Suprapubic skin (tissue), 4 donors: ENCODE data around the gene ERI3. TPM values are rescaled to one million over a fixed set of nuclear protein-coding genes. Genes with fewer than 3 reads are reported as not detected.

Source experiments
- DNase-seq, 2 donors: peaks; one replicate each; pipeline ENCODE4 v3.0.0-alpha.2; 2019; ENCODE audit warnings: low spot score in 2 of 2
- H3K27ac ChIP-seq: fragments of 200-600 bp; sonication (generic); one replicate; pipeline ENCODE4 v1.5.1; 2019
- H3K27me3 ChIP-seq: fragments of 200-600 bp; sonication (generic); one replicate; pipeline ENCODE4 v1.5.1; 2019
- H3K36me3 ChIP-seq: fragments of 200-600 bp; sonication (generic); one replicate; pipeline ENCODE4 v1.5.1; 2019
- H3K4me1 ChIP-seq: fragments of 200-600 bp; sonication (generic); one replicate; pipeline ENCODE4 v1.5.1; 2019
- H3K4me3 ChIP-seq: fragments of 200-600 bp; sonication (generic); one replicate; pipeline ENCODE4 v1.5.1; 2019; ENCODE audit warnings: mild to moderate bottlenecking
- H3K9me3 ChIP-seq: fragments of 200-600 bp; sonication (generic); one replicate; pipeline ENCODE4 v1.5.1; 2019
- EP300 ChIP-seq: sonication (generic); formaldehyde crosslinking; IDR thresholded peaks from one replicate; pipeline ENCODE4 v1.6.1; 2017; ENCODE audit warnings: antibody characterized with exemption
- POLR2A ChIP-seq, 2 donors: fragments of 450-650 bp; IDR thresholded peaks; one replicate each; pipeline ENCODE4 v1.6.1; 2017; ENCODE audit warnings: antibody characterized with exemption in 2 of 2, mild to moderate bottlenecking in 2 of 2, moderate library complexity in 2 of 2
- POLR2AphosphoS5 ChIP-seq, 3 donors: sonication (generic); formaldehyde crosslinking; IDR thresholded peaks; one replicate each; pipeline ENCODE4 v1.6.1; 2017; ENCODE audit warnings: antibody characterized with exemption in 3 of 3
- WGBS: methylation state at CpG from one replicate; pipeline ENCODE4 v1.1.5; 2018; 5-methylcytosine and 5-hydroxymethylcytosine counted together
- total RNA-seq, 4 donors: library from RNA; depleted of rRNA; stranded (reverse); fragments of >200 nt; gene quantifications; one replicate each; pipeline ENCODE4 v1.1.0, GENCODE V29; 2016
- TF ChIP-seq, protein P1 (sequence below), 2 donors: fragments of 200-600 bp in 1 of 2; fragments of 450-650 bp in 1 of 2; sonication (generic) in 1 of 2; IDR thresholded peaks; one replicate each; pipeline ENCODE4 v1.5.1; 2016 to 2019; ENCODE audit warnings: antibody characterized with exemption in 2 of 2, mild to moderate bottlenecking in 1 of 2, moderate library complexity in 1 of 2

Gene ERI3
- total RNA-seq, 4 donors from 2014 or later: 23.3 to 33.4 (median 31.0) TPM

DNA sequence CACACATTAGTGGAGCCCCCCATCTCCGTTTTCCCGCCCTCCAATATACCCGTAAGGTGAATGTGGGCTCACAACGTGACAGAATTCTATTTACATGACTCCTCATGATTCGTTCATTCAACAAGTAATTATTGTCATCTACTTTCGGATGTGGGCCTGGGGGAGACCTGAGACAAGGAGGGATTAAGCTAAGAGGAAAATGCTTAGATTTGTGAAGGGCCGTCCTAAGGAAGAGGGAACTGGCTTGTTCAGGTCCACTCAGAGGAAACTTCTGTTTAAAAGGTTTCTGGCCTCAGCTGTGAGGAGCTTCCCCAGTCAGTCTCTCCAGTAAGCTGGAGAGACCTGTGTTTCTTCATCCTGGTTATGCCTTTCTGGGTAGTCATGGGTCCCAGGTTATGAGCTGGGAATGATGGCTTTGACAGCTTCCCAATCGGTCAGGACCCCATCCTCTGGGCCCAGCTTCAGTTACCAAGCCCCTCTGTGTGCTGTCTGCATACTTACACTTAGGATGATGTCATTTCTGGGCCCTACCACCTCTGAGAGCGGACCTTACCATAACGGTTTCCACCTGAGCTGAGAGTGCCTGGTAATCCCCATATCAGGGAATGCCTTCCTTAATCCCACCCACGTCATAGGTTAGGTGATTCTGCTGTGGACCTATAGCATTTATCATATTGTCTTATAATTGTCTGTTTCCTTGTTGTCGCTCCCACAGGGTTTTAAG is 687 bp upstream of the ERI3 start:
- WGBS: 70% methylated on average over 12 of the region's 12 CpGs
- Histone ChIP-seq H3K27ac (no peak overlapping the region), H3K4me3 (peak overlapping the region; percentile 80), H3K27me3 (no peaks in the 10 kb centered on the region), H3K36me3 (no peaks in the 10 kb centered on the region), H3K9me3 (no peaks in the 10 kb centered on the region), H3K4me1 (peaks cover 23% of the 10 kb centered on the region)
- TF ChIP-seq POLR2A (IDR thresholded peaks at IDR 0.05): no peak
- TF ChIP-seq, protein P1, sequence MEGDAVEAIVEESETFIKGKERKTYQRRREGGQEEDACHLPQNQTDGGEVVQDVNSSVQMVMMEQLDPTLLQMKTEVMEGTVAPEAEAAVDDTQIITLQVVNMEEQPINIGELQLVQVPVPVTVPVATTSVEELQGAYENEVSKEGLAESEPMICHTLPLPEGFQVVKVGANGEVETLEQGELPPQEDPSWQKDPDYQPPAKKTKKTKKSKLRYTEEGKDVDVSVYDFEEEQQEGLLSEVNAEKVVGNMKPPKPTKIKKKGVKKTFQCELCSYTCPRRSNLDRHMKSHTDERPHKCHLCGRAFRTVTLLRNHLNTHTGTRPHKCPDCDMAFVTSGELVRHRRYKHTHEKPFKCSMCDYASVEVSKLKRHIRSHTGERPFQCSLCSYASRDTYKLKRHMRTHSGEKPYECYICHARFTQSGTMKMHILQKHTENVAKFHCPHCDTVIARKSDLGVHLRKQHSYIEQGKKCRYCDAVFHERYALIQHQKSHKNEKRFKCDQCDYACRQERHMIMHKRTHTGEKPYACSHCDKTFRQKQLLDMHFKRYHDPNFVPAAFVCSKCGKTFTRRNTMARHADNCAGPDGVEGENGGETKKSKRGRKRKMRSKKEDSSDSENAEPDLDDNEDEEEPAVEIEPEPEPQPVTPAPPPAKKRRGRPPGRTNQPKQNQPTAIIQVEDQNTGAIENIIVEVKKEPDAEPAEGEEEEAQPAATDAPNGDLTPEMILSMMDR (IDR thresholded peaks at IDR 0.05): no peak
- no peak for TF ChIP-seq POLR2AphosphoS5 (IDR thresholded peaks at IDR 0.05)
- TF ChIP-seq EP300: no peak
- no peak for DNase-seq

DNA sequence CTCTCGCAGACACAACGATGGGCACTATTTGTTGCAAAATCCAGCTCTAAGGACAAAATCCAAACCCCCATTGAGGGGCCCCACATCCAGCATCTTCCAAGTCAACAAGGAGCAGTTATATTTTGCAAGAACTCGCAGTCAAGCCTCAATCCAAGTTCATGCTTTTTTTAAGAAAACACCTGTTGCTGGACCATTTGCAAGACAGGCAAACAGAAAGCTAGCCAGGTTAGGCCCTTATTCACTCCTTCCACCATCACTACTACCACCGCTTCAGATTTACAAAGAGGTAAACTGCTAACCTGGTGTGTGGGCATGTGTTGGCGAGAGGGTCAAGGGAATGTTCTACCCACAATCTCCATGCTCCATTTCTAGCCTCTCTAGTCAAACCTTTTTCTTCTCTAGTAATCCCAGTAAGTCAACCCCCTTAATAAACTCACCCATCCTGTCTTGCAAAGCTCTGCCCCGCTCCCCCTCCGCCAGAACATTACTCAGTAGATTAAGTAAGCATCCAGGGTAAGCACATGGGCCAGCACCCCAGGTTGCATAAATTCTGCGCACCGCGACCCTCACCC is 703 bp downstream of the ERI3 start:
- Histone ChIP-seq H3K9me3 (no peaks in the 10 kb centered on the region), H3K4me1 (peaks cover 23% of the 10 kb centered on the region), H3K27ac (peak overlapping the region; percentile 64), H3K27me3 (no peaks in the 10 kb centered on the region), H3K36me3 (peaks cover 4% of the 10 kb centered on the region), H3K4me3 (peak overlapping the region; percentile 80)
- 45% methylated on average over 9 of the region's 10 CpGs for WGBS
- no peak for DNase-seq
- TF ChIP-seq EP300: no peak
- TF ChIP-seq, protein P1 (IDR thresholded peaks at IDR 0.05): no peak
- TF ChIP-seq POLR2A (IDR thresholded peaks at IDR 0.05): no peak
- TF ChIP-seq POLR2AphosphoS5 (IDR thresholded peaks at IDR 0.05): no peak

DNA sequence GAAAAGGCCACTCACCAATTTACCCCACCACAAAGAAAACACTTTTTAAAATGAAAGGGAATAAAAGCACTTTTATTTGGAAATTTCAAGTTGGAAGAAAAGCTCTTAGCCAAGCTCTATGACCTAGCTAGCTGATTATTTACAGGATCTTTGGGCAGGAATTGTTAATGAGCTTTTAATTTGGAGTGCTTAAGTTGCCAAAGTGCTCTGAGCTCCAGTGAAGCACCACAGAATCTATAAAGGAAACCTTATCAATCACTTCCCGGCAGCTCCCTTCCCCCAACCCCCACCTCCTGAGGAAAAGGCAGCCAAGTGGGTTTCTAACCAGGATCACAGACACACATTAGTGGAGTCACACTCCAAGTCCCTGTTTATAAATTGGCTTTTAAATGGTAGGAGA is 1.5 kb downstream of the ERI3 start:
- no peak for DNase-seq
- 56% methylated on average over 1 of the region's 1 CpG for WGBS
- TF ChIP-seq, protein P1 (IDR thresholded peaks at IDR 0.05): no peak
- TF ChIP-seq POLR2A (IDR thresholded peaks at IDR 0.05): no peak
- TF ChIP-seq POLR2AphosphoS5 (IDR thresholded peaks at IDR 0.05): no peak
- TF ChIP-seq EP300: no peak
- no peaks in the 10 kb centered on the region for H3K9me3 ChIP-seq
- H3K27ac ChIP-seq: no peak overlapping the region
- H3K4me1 ChIP-seq: peaks cover 23% of the 10 kb centered on the region
- peaks cover 4% of the 10 kb centered on the region for H3K36me3 ChIP-seq
- H3K4me3 ChIP-seq: no peak overlapping the region
- no peaks in the 10 kb centered on the region for H3K27me3 ChIP-seq

DNA sequence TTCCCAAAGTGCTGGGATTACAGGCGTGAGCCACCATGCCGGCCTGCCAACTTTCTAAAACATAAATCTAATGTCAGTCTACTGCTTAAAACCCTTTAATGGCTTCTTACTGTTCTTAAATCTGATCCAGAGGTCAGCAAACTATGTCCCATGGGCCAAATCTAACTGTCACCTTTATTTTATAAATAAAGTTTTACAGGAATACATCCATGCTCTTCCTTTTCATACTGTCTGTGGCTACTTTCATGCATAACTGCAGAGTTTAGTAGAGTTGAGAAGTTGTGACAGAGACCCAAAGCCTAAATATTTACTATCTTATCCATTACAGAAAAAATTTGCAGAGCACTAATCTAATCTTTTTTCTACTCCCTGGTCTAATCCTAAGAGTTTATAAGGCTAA is 3.8 kb downstream of the ERI3 start:
- no peaks in the 10 kb centered on the region for H3K27me3 ChIP-seq
- TF ChIP-seq EP300 (no peak), POLR2A (IDR thresholded peaks at IDR 0.05) (no peak), POLR2AphosphoS5 (IDR thresholded peaks at IDR 0.05) (no peak)
- TF ChIP-seq, protein P1 (IDR thresholded peaks at IDR 0.05): no peak
- H3K27ac ChIP-seq: no peak overlapping the region
- H3K36me3 ChIP-seq: peaks cover 4% of the 10 kb centered on the region
- H3K4me1 ChIP-seq: peaks cover 33% of the 10 kb centered on the region
- H3K4me3 ChIP-seq: no peak overlapping the region
- no peak for DNase-seq
- WGBS: 91% methylated on average over 2 of the region's 2 CpGs
- no peaks in the 10 kb centered on the region for H3K9me3 ChIP-seq

DNA sequence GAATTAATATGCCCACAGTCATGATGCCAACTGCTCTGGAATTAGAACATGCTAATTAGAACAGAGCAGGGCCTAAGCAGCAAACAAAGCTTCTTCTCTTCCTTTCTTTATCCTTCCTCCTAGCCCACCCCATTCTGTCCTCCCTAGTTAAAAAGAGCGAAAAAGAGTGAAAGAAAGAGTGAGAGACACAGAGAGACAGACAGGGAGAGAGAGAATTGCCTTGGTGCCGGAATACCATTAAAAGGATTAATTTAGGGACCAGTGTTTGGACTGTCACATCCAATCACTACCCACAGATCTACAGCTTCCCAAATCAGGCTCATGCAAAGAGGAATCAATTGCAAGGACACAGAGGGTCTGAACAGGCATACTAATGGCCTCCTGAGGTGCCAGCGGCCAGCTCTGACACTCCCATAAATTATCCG is 7.0 kb downstream of the ERI3 start:
- Histone ChIP-seq H3K27ac (peak overlapping the region; percentile 52), H3K4me3 (no peak overlapping the region), H3K4me1 (peaks cover 19% of the 10 kb centered on the region), H3K36me3 (peaks cover 4% of the 10 kb centered on the region), H3K9me3 (no peaks in the 10 kb centered on the region), H3K27me3 (no peaks in the 10 kb centered on the region)
- no peak for DNase-seq
- 89% methylated on average over 4 of the region's 4 CpGs for WGBS
- TF ChIP-seq POLR2A (IDR thresholded peaks at IDR 0.05): no peak
- TF ChIP-seq, protein P1 (IDR thresholded peaks at IDR 0.05): no peak
- TF ChIP-seq POLR2AphosphoS5 (IDR thresholded peaks at IDR 0.05): no peak
- TF ChIP-seq EP300: no peak
